ENCODE data around the gene CDY2B.
"Not testable (repeated sequence)": the region's sequence is repeated elsewhere in the genome, so short reads cannot be mapped to it uniquely, and the experiment has no call there.

Gene CDY2B, protein sequence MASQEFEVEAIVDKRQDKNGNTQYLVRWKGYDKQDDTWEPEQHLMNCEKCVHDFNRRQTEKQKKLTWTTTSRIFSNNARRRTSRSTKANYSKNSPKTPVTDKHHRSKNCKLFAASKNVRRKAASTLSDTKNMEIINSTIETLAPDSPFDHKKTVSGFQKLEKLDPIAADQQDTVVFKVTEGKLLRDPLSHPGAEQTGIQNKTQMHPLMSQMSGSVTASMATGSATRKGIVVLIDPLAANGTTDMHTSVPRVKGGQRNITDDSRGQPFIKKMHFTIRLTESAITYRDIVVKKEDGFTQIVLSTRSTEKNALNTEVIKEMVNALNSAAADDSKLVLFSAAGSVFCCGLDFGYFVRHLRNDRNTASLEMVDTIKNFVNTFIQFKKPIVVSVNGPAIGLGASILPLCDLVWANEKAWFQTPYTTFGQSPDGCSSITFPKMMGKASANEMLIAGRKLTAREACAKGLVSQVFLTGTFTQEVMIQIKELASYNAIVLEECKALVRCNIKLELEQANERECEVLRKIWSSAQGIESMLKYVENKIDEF

DNA sequence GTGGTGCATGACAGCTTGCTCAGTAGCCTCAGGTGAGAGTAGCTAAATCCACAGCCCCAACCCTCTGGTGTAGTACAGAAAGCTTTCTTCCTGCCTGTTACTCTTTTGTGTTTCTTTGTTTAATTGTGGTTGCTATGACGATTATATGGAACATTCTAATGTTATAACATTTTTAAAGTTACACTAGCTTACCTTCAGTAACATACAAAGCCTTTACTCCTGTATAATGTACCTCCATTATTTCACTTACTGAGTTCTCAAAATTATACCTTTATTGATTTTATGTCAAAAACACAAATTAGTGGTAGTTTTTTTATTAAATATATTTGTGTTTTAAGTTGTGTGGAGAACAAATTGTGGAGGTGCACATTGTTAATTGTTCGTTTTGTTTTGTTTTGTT is at the start of gene CDY2B:
CDY2B (minus strand) TSS at position 101 of the 400 bp plus-strand sequence. CDS start 328 bp downstream, outside the sequence.
- not testable (repeated sequence) for DNase-seq (ENCODE audit: low read depth)

DNA sequence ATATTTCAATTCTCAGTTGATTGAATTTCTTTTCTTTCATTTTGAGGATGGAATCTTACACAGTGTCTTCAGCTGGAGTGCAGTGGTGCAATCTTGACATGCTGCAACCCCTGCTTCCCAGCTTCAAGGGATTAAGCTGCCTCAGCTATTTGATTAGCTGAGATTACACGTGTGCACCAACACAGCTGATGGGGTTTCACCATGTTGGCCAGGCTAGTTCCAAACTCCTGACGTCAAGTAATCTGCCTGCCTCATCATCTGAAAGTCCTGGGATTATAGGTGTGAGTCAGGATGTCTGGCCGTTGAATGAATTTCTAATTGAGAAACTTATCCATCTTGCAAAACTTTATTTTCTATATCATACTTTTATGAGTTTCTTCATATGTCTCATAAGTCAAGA is 28.0 kb upstream of the CDY2B start:
- DNase-seq (ENCODE audit: low read depth): not testable (repeated sequence)

DNA sequence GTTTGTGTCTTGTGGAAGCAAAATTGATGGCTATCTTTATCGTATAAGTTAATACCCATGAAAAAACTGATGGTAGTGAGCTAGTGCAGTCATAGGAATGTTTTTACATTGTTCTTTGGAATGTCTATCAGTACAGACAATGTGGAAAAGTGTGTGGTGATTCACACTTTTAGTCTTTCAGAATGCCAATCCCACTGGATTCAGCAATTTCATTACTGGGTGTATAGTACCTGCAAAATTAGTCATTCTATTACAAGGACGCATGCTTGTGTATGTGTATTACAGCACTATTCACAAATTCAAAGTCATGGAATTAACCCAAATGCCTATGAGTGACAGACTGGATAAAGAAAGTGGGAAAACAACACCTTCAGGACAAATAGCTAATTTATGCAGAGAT is 27.3 kb upstream of the CDY2B start:
- not testable (repeated sequence) for DNase-seq (ENCODE audit: low read depth)

DNA sequence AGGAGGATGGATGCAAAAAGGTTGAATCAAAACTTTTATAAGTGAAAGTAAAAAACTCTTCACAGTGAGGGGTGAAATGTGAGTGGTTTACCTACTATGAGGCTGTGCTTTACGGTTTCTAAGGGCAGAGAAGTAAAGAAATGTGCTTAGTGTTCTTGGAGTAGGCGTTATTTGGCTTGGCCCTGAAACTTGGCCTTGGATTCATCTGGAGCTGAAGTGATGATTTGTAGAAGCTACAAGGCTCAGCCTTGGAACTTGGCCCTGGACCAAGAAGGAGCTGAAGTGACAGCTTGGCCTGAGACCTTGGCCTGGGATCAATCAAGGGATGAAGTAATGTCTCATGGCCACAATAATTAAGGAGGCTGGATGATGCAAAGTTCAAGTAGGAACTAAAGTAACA is 1.7 kb upstream of the CDY2B start:
- not testable (repeated sequence) for DNase-seq (ENCODE audit: low read depth)

DNA sequence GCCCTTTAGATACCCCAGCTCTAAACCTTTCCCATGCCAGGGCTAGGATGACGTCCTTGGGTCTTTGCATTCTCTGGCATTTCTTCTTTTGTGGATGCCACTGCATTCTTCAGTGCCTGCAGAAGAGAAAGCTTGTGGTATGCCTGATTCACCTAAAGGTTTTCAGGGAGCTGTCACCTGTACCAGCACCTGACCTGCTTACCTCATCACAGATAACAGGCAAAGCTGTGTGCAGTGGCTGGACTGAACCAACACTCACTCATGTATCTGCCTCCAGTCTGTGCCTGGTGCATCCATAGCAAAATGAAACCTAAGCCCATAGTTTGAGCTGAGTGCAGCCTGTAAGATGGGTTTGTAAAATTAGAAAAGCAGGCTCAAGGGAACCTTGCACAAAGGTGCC is 3.3 kb downstream of the CDY2B start:
- not testable (repeated sequence) for DNase-seq (ENCODE audit: low read depth)

DNA sequence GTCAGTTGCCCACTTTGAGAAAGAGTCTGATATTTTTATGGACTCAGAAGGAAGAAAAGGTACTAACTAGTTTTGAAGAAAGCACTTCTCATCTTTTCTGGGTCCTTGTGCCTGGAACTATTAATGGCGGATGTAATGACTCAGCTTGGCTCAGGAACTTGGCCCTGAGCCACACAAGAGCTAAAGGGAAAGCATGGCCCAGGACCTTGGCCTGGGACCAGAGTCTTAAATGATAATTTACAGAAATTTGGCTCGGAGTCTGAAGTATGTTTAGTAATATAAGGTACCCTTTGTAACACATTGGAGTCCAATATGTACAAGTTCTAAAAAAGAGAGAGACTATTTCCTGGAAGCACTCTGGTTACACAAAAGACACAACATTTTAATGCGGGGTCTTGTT is 4.6 kb downstream of the CDY2B start:
- DNase-seq (ENCODE audit: low read depth): not testable (repeated sequence)

DNA sequence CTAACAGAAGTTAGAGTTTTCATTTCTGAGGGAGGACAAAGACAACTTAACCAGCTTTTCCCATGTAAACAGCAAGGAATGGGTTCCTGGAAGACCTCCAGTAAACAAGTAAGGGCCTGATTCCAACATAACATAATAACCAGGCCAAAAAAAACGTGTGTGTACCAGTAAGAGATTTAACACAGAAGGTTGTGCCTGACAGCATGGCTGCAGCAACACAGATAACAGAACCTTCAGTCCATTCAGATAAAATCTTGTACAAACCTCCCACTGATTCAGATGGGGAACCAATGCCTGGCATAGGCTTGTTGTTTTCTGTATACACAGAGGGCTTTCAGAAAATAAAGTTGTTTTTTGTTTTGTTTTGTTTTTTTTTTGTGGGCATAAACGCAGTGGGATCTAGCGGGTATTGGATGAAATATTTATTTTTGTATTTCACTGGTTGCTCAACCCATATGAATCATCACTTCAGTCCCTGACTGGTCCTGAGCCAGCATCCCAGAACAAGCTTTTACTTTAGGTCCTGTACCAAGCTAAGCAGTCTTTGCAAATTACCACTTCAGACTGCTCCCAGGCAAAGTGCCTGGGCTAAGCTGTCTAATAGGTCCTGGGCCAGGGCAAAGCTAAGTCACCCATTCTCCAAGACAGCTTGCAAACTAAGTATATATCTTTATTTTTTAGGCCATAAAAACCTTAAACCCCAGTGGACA is 8.7 kb downstream of the CDY2B start:
- DNase-seq (ENCODE audit: low read depth): not testable (repeated sequence)

DNA sequence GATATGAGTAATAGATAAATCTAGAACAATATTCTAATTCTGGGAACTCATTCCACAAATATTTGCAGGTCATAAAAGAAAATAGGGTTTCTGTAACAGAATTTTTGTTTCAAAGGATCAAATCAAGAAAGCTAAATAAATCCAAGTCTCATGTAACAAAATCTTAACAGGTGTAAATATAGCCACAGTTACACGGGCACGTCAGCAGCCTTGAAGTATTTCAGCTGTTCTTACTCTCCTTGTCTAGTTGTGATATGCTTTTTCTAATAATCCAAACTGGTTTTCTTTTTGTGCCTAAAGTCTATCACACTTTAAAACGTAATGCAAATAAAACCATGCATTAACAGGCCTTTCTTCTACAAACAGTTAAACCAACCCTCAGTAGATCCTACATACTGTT is 9.3 kb downstream of the CDY2B start:
- not testable (repeated sequence) for DNase-seq (ENCODE audit: low read depth)

DNA sequence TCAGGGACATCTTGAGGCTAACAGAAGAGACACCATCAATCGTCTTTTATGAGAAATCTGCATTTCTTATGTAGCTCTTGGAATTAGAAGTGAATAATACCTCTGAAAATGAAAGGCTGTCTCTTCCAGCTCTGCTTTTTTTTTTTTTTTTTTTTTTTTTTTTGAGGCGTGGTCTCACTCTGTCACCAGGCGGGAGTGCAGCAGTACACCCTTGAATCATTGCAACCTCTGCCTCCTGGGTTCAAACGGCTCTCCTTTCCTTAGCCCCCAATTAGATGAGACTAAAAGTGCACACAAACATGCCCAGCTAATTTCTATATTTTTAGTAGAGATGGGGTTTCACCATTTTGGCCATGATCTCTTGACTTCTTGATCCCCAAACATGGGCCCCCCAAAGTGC is 12.2 kb downstream of the CDY2B start:
- DNase-seq (ENCODE audit: low read depth): not testable (repeated sequence)

DNA sequence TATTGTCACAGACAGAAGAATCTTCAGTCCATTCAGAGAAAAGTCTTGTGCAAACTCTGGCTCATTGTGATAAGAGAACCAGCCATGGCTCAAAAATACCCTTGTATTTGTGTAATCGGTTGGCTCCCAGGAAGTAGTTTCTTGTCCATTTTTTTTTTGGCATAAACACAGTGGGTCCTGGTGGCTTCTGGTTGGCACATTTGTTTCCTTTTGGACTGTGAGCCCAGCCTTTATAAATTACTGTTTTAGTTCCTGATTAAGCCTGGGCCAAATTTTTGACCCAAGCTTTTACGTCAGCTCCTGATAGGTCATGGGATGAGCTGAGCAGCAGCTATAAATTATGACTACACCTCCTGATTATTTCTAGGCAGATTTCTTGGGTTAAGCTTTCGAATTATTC is 19.4 kb downstream of the CDY2B start:
- DNase-seq (ENCODE audit: low read depth): not testable (repeated sequence)

DNA sequence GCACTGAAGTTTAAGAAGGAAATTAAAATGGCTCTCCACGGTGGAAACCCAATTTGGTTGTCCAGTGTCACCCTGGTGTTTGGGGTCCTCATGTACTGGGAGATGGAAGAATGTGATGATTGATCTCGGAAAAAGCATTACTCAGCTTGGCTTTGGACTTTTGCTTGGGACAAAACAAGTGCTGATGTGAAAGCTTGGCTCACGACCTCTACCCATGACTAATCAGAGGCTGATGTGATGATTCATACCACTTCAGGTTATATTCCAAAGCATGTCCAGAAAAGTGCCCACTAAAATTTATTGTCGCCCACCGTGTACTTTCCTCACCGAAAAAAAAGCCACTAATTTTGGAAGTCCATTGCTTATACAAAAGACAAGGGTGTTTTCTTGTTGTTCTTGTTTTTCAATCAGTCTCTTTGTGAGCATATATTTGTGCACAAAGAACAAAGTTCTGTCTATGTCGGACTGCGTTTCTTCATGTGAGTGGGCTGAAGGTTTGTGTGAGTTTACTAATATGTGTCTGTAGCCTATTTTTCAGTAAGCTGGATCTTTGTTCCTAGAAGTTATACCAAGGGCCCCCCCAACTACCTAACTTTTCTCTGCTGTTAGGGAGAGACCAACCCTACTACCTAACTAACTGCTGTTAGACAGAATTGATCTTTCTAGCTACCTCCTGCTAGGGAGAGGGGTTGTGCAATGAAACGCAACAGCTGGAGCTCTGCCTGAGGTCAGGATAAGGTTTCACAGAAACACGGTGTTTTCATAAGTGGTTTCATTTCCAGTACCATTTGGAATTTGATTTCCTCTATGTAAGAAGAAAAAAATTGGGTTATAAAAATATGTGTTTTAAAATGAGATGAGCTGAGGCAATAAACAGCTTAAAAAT is 22.8 kb downstream of the CDY2B start:
- not testable (repeated sequence) for DNase-seq (ENCODE audit: low read depth)

DNA sequence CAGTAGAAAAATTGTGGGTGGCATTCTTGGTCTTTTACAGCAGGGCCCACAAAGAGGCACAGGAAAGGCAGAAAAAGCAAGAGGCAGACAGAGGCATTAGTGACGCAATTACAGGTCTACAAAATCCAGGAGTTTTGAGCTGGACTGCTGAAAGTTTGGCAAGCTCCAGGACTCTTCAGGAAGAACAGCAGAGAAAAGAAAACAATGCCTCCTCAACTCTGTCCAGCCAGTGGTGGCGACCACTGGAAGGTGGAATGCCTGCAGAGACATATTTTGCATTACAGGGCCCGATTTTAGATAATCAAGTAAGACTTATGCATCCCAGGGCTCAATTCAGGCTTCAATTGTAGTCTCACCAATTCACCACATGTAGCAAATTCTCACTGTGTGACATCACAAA is 23.5 kb downstream of the CDY2B start:
- DNase-seq (ENCODE audit: low read depth): not testable (repeated sequence)

DNA sequence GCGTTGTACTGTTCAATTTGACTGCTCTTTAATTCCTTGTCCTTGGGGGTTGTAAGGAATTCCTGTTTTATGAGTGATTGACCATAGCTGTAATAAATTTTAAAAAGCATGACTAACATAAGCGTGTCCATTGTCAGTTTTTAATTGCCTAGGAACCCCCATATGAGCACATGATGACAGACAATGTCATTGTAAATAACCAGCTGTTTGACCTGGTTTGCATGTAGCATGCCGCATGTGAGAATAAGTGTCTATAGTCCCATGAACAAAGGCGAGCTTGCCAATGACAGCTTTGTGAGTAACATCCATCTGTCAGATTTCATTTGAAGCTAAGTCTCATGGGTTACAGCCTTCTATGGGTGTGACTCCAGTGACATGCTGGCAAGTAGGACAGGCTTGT is 30.9 kb downstream of the CDY2B start:
- not testable (repeated sequence) for DNase-seq (ENCODE audit: low read depth)

DNA sequence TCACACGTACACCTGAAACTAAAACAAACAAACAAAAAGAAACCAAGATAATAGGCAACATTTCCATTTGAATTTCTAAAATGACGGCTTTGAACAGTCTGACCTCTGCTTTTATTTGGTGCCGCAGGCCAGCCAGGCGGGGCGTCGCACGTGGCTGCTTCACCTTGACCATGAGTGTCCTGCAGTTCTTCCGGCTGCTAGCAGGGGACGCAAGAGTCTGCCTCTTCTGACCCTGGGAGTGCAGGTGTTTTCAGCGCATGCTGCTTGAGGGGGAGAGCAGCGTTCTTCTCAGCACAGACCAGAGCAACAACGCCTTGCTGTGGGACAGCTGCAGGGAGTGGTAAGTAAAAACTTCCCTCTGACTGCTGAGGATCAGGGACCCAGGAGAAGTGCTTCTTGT is 47.9 kb downstream of the CDY2B start:
- DNase-seq (ENCODE audit: low read depth): not testable (repeated sequence)
